Transverse colon (tissue), 4 donors: ENCODE results near the gene RAB6B.

Source experiments
- CTCF ChIP-seq, 5 experiments: fragments of 200-600 bp in 3 of 5; fragments of 450-650 bp in 2 of 5; sonication (generic) in 3 of 5; IDR thresholded peaks; 1 replicate in 2 of 5; 2 replicates in 3 of 5; pipeline ENCODE4 v1.5.1; 2016 to 2017; ENCODE audit warnings: antibody characterized with exemption in 5 of 5, inconsistent platforms in 3 of 5, mild to moderate bottlenecking in 2 of 5, moderate library complexity in 1 of 5
- POLR2AphosphoS5 ChIP-seq, 3 donors: sonication (generic); formaldehyde crosslinking; IDR thresholded peaks; one replicate each; pipeline ENCODE4 v1.6.1; 2016; ENCODE audit warnings: antibody characterized with exemption in 3 of 3

DNA sequence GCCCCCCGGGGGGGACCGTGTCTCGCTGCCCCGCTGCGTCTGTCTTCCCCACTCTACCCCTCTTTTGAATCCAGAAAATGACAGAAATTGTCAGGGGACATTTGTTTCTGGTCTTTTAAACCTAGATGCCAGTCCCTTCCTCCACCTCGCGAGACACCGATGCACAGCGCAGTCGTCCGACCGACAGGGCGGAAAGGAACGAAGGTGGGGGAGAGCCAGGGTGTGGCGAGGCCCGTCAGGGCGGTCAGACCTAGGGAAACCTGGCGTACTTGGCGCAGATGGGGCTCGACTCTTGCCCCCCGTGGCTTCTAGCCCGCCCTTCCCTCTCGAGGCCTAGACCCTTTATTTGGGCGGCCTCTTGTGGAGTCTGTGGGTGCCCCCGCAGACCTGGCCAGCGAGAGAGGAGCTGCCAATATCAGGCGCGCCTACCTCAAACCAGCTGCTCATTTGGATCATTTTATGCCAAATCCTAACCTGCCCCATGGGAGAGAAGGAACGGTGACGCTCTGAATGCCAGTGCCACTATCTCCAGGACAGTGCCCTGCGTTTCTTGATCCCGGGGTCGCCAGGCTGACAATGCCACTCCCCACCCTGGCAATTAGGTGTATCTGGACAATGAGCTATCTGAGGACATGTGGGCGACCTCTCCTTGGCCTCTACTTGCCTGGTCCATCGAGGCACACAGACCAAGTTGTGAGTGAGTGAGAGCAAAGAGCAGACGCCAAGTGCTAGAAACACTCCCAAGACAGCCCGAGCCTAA is 500 bp upstream of the RAB6B start:
- TF ChIP-seq CTCF (IDR thresholded peaks at IDR 0.05): no peak
- no peak for TF ChIP-seq POLR2AphosphoS5 (IDR thresholded peaks at IDR 0.05)
